Transverse colon (tissue), 4 donors: ENCODE measurements around the gene KLC4. TPM values are rescaled to one million over a fixed set of nuclear protein-coding genes. Genes with fewer than 3 reads are reported as not detected.
A peak's percentile ranks its signal among the peaks of the same experiment; 100 is the strongest.

Experiments
- DNase-seq: peaks from one replicate; pipeline ENCODE4 v3.0.0-alpha.2; 2019
- H3K27ac ChIP-seq, 4 donors: fragments of 200-600 bp; sonication (generic); 2 replicates each; pipeline ENCODE4 v1.5.1; 2016 to 2018; ENCODE audit warnings: inconsistent platforms in 4 of 4
- H3K27me3 ChIP-seq: fragments of 200-600 bp; sonication (generic); 2 replicates; pipeline ENCODE4 v1.5.1; 2017; ENCODE audit warnings: inconsistent platforms
- H3K36me3 ChIP-seq, 4 donors: fragments of 200-600 bp; sonication (generic); 2 replicates each; pipeline ENCODE4 v1.5.1; 2017 to 2019; ENCODE audit warnings: inconsistent platforms in 4 of 4
- H3K4me1 ChIP-seq, 4 donors: fragments of 200-600 bp; sonication (generic); 2 replicates each; pipeline ENCODE4 v1.5.1; 2017 to 2020; ENCODE audit warnings: inconsistent platforms in 4 of 4
- H3K4me3 ChIP-seq, 4 donors: fragments of 200-600 bp; sonication (generic); 1 replicate in 1 of 4; 2 replicates in 3 of 4; pipeline versions ENCODE4 v1.5.1 to v1.6.1; 2017 to 2019; ENCODE audit warnings: inconsistent platforms in 4 of 4
- H3K9me3 ChIP-seq, 2 donors: fragments of 200-600 bp; sonication (generic); 2 replicates each; pipeline ENCODE4 v1.5.1; 2017 to 2019; ENCODE audit warnings: inconsistent platforms in 2 of 2
- CTCF ChIP-seq, 5 experiments: fragments of 200-600 bp in 3 of 5; fragments of 450-650 bp in 2 of 5; sonication (generic) in 3 of 5; IDR thresholded peaks; 1 replicate in 2 of 5; 2 replicates in 3 of 5; pipeline ENCODE4 v1.5.1; 2016 to 2017; ENCODE audit warnings: antibody characterized with exemption in 5 of 5, inconsistent platforms in 3 of 5, mild to moderate bottlenecking in 2 of 5, moderate library complexity in 1 of 5
- EP300 ChIP-seq: sonication (generic); formaldehyde crosslinking; IDR thresholded peaks from one replicate; pipeline ENCODE4 v1.6.1; 2017; ENCODE audit warnings: antibody characterized with exemption, low read depth
- POLR2A ChIP-seq: fragments of 450-650 bp; IDR thresholded peaks from one replicate; pipeline ENCODE4 v1.6.1; 2016; ENCODE audit warnings: antibody characterized with exemption, mild to moderate bottlenecking, moderate library complexity
- POLR2AphosphoS5 ChIP-seq, 3 donors: sonication (generic); formaldehyde crosslinking; IDR thresholded peaks; one replicate each; pipeline ENCODE4 v1.6.1; 2016; ENCODE audit warnings: antibody characterized with exemption in 3 of 3
- WGBS, 2 donors: methylation state at CpG; one replicate each; pipeline ENCODE4 v1.1.5; 2018; ENCODE audit warnings: low coverage in 1 of 2; 5-methylcytosine and 5-hydroxymethylcytosine counted together
- in situ Hi-C, 4 donors: fragments of 200-750 bp; cut with MboI; loops; one replicate each; pipeline versions ENCODE4 v1.15.0 to v1.15.1; 2017; ENCODE audit warnings: low sequenced_read_pairs in 3 of 4, low pct_ligation_motif_present in 1 of 4, low pct_unique_long_range_greater_than_20kb in 1 of 4
- intact Hi-C: fragments of 100-400 bp; cut with DNase I; formaldehyde crosslinking; loops from one replicate; pipeline ENCODE4 v1.15.1; 2023; ENCODE audit warnings: low total_unique reads
- total RNA-seq, 4 donors: library from RNA; depleted of rRNA; stranded (reverse); fragments of >200 nt; gene quantifications; one replicate each; pipeline ENCODE4 v1.1.0, GENCODE V29; 2016

The KLC4 gene
- total RNA-seq, 4 donors from 2014 or later: 91.9 to 296 (median 159) TPM

DNA sequence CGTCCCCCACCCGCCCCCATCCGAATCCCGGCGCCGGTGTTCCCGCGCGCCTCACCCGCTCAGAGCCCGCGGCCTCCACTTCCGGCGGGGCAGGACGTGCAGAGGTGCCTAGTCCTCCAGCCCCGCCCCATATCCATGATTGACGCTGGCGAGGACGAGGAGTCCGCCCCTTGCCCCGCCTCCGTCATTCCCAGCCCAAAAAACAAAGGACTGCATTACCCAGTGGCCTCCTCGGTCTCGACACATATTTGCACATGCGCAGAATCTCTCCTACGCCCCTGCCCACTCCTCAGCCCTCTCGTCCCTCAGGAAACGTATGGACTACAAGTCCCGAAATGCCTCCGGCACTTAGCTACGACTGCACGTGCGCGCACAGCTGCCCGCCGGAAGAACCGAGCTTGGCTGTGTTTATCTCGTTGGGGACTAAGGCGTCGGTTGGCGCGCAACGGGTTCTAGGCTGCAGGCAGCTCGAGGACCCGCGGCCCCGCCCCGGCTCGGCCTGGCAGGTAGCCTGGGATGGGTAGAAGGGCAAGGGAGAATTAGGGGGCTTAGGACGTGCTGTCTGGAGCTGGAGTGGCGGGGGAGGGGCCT lies 45.5 kb upstream of the KLC4 start, which contains the start of the genes KLHDC3 and MEA1:
TSS of gene KLHDC3 (plus strand) at position 407 of the 591 bp plus-strand sequence. CDS start 2,944 bp downstream, outside the sequence.
TSS of gene MEA1 (minus strand) at position 104 of the 591 bp plus-strand sequence. CDS start 133 bp downstream, outside the sequence.
- DNase-seq: peak; percentile 100
- Histone ChIP-seq H3K27ac (peak within 1 kb of the TSS; percentile 76 to 92 (median 85)), H3K4me1 (peaks cover 26 to 43% (median 34%) of the 10 kb centered on the region in 4 donors), H3K36me3 (peaks cover 0 to 7% (median 2%) of the 10 kb centered on the region in 4 donors), H3K4me3 (peak within 1 kb of the TSS; percentile 60 to 94 (median 62)), H3K27me3 (no peaks in the 10 kb centered on the region), H3K9me3 (no peaks in the 10 kb centered on the region)
- intact Hi-C loops: no loop called here
- TF ChIP-seq POLR2AphosphoS5 (IDR thresholded peaks at IDR 0.05): peak; percentile 73 to 88 (median 79)
- TF ChIP-seq EP300: no peak
- TF ChIP-seq POLR2A: peak; percentile 56
- 0% methylated on average over 38 of the region's 51 CpGs; no CpG with 5 or more reads in 1 of the 2 donors for WGBS, 2 donors
- in situ Hi-C loops: no loop called here

- no peak for DNase-seq
- TF ChIP-seq POLR2A (no peak), POLR2AphosphoS5 (IDR thresholded peaks at IDR 0.05) (no peak), CTCF (IDR thresholded peaks at IDR 0.05) (no peak), EP300 (no peak)
- no peaks in the 10 kb centered on the region for H3K9me3 ChIP-seq
- in situ Hi-C loops (no loop called here), intact Hi-C loops (no loop called here)
- H3K36me3 ChIP-seq: peaks cover 0 to 7% (median 2%) of the 10 kb centered on the region in 4 donors
- H3K27me3 ChIP-seq: no peaks in the 10 kb centered on the region
- H3K4me1 ChIP-seq: peaks cover 26 to 43% (median 34%) of the 10 kb centered on the region in 4 donors
- 0 to 1% methylated on average over 7 of the region's 7 CpGs for WGBS, 2 donors
- peak overlapping the region; percentile 76 to 89 (median 83) for H3K27ac ChIP-seq
- peak overlapping the region; percentile 60 to 94 (median 62) for H3K4me3 ChIP-seq
Measured at GRCh38 chr6:43014434-43014909, 45.0 kb upstream of the KLC4 start.

DNA sequence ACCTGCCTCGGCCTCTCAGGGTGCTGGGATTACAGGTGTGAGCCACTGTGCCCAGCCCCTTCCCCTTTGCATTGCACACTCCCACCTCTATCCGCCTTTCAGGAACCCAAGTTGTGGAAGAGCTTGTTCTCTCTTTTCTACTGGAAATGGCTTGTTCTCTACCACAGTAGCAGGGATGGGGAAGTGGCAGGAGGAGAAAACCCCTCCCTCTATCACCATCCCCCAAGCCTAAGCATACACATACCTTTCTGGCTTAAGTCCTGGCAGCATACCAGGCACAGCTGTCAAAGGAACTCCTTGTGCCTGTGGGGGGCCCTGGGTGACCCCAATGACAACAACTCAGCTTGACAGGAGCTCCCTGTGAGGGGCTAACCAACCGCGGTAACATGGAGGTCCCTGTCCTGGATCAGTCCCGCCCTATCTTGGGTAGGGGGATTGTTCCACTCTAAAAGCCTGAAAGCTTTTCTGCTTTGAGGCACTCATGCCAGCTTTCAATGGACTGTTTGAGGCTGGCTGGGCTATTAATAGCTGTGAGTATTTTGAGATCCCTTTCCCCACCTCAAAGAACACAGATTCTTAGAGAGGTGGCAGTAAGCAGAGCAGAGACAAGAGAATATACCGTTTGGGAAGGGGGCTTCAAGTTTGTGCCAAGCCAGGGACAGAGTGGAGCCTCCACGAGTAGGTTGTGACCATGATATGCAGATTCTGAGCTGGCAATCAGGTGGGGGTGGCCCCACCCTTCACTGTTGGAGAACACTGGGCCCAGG lies 43.1 kb upstream of the KLC4 start:
- in situ Hi-C loops: no loop called here
- no peak overlapping the region for H3K27ac ChIP-seq

DNA sequence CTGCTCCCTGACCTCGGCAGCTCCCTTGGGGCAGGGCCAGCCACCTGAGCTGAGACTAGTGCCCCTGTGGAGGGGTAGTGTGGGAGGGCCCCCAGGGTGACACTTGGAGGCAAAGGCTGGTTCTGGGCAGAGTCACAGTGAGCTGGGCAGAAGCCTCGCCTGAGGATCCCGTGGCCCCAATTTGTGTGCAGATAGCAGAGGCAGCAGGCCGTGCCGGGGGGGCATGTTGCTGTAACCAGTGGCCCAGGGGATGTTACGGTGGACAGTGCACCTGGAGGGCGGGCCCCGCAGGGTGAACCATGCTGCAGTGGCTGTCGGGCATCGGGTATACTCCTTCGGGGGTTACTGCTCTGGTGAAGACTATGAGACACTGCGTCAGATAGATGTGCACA lies 42.5 kb upstream of the KLC4 start:
- H3K27me3 ChIP-seq: no peaks in the 10 kb centered on the region
- in situ Hi-C loops (no loop called here), intact Hi-C loops (no loop called here)
- H3K9me3 ChIP-seq: no peaks in the 10 kb centered on the region
- WGBS, 2 donors: 87% methylated on average over 12 of the region's 12 CpGs; no CpG with 5 or more reads in 1 of the 2 donors
- H3K4me3 ChIP-seq: no peak overlapping the region
- H3K27ac ChIP-seq: no peak overlapping the region
- peaks cover 0 to 7% (median 2%) of the 10 kb centered on the region in 4 donors for H3K36me3 ChIP-seq
- no peak for DNase-seq
- TF ChIP-seq CTCF (IDR thresholded peaks at IDR 0.05) (no peak), EP300 (no peak), POLR2A (no peak)
- peaks cover 29 to 48% (median 42%) of the 10 kb centered on the region in 4 donors for H3K4me1 ChIP-seq

More for the DNA sequence above, 43.1 kb upstream of the KLC4 start:
- TF ChIP-seq POLR2AphosphoS5 (IDR thresholded peaks at IDR 0.05): no peak
- TF ChIP-seq EP300: no peak
- no peak for TF ChIP-seq POLR2A
- TF ChIP-seq CTCF (IDR thresholded peaks at IDR 0.05): no peak
- H3K4me3 ChIP-seq: no peak overlapping the region
- intact Hi-C loops: no loop called here
- peaks cover 29 to 51% (median 42%) of the 10 kb centered on the region in 4 donors for H3K4me1 ChIP-seq
- H3K36me3 ChIP-seq: peaks cover 0 to 7% (median 2%) of the 10 kb centered on the region in 4 donors
- H3K9me3 ChIP-seq: no peaks in the 10 kb centered on the region
- no peak for DNase-seq
- WGBS, 2 donors: 73% methylated on average over 7 of the region's 7 CpGs; no CpG with 5 or more reads in 1 of the 2 donors
- H3K27me3 ChIP-seq: no peaks in the 10 kb centered on the region
